Astrocyte of the cerebellum (primary cell): ENCODE measurements around the gene SPATA46.

ENCODE experiments used
- DNase-seq: peaks from one replicate; pipeline ENCODE4 v3.0.0-alpha.2; 2011; ENCODE audit warnings: low read depth
- H3K4me3 ChIP-seq: 2 replicates; pipeline ENCODE4 v1.5.1; 2011; ENCODE audit warnings: mild to moderate bottlenecking, low read depth, low read length, moderate library complexity
- in situ Hi-C: cut with HindIII; loops from 2 replicates; pipeline ENCODE4 v1.10.0; 2017; ENCODE audit warnings: low sequenced_read_pairs
- TF ChIP-seq, protein P1 (sequence below): IDR thresholded peaks from 2 replicates; pipeline ENCODE4 v1.5.1; 2012; ENCODE audit warnings: low read length, low read depth, moderate library complexity, mild to moderate bottlenecking; ENCODE audit errors: missing control alignments

The SPATA46 gene

DNA sequence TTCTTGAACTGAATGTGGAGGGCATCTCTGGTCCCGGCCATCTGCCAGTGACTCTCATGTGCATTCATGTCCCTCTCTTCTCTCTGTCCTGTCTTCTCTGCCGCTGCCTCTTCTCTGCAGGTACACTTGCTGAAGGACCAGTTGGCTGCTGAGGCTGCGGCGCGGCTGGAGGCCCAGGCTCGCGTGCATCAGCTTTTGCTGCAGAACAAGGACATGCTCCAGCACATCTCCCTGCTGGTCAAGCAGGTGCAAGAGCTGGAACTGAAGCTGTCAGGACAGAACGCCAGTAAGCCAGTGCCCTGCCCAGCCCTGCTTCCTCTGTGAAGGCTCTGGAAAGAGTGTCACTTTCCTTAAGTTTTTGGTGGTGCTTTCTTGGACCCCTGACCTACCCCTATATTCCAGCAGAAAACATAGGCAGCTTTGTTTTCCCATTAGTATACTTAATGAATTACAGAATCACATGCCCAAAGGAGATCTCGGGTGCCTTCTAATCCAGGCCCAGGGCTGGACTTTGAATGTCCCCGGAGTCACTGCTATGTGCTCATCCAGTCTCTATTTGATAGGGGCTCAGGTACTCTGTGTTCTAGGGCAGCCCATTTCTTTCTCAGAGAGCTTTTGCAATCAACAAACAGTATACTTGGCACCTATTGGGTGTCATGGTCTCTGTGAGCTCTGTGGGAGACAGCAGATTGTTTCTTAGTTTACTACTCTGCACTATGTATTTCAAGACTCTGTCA lies 11.2 kb downstream of the SPATA46 start:
- TF ChIP-seq, protein P1, sequence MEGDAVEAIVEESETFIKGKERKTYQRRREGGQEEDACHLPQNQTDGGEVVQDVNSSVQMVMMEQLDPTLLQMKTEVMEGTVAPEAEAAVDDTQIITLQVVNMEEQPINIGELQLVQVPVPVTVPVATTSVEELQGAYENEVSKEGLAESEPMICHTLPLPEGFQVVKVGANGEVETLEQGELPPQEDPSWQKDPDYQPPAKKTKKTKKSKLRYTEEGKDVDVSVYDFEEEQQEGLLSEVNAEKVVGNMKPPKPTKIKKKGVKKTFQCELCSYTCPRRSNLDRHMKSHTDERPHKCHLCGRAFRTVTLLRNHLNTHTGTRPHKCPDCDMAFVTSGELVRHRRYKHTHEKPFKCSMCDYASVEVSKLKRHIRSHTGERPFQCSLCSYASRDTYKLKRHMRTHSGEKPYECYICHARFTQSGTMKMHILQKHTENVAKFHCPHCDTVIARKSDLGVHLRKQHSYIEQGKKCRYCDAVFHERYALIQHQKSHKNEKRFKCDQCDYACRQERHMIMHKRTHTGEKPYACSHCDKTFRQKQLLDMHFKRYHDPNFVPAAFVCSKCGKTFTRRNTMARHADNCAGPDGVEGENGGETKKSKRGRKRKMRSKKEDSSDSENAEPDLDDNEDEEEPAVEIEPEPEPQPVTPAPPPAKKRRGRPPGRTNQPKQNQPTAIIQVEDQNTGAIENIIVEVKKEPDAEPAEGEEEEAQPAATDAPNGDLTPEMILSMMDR = no peak
- in situ Hi-C loops = no loop called here
- H3K4me3 ChIP-seq = no peak overlapping the region
- no peak for DNase-seq

- in situ Hi-C loops = no loop called here
- TF ChIP-seq, protein P1 = no peak
- DNase-seq = no peak
- H3K4me3 ChIP-seq = no peak overlapping the region
These were observed 12.2 kb downstream of the SPATA46 start for GRCh38 chr1:162364498-162364897.

DNA sequence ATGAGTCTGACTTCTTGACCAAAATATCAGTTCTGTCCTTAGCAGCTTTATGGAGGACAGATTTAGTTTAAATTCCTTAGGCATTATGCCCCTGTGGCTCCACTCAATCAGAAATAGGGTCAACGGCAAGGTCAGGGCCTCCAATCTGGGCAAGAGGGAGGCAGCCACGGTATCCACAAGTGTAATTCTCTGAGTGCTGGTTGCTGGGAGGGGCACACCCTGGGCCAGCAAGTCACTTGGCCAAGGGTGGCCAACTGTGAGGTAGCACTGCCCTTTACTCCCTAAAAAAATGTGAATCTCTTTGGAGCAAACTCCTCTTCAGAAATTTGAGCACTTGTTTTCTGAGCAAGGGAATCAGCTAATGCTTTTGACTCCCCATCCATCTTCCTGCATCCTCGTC lies 12.8 kb downstream of the SPATA46 start:
- DNase-seq = no peak
- in situ Hi-C loops = no loop called here
- TF ChIP-seq, protein P1 = no peak
- H3K4me3 ChIP-seq = no peak overlapping the region

- in situ Hi-C loops = no loop called here
- H3K4me3 ChIP-seq = no peak overlapping the region
- TF ChIP-seq, protein P1 = no peak
- no peak for DNase-seq
These were observed 15.3 kb downstream of the SPATA46 start for GRCh38 chr1:162361349-162361748.

GRCh38 chr1:162360874-162361260 lies 15.8 kb downstream of the SPATA46 start:
- no peak overlapping the region for H3K4me3 ChIP-seq
- TF ChIP-seq, protein P1 = no peak
- in situ Hi-C loops = no loop called here
- DNase-seq = no peak

- TF ChIP-seq, protein P1 = no peak
- in situ Hi-C loops = no loop called here
- DNase-seq = no peak
- H3K4me3 ChIP-seq = no peak overlapping the region
These were observed 16.3 kb downstream of the SPATA46 start for GRCh38 chr1:162360237-162360873.
